Stimulated activated CD8-positive, alpha-beta memory T cell treated with anti-CD3 and anti-CD28 coated beads, Interleukin-12 subunit alpha, Interleukin-12 subunit beta, amount 100 ng/mL, for 4 hours (primary cell): ENCODE data around the gene HES4.
"Not testable (repeated sequence)": the region's sequence is repeated elsewhere in the genome, so short reads cannot be mapped to it uniquely, and the experiment has no call there.

Experiments used
- DNase-seq: peaks from one replicate; pipeline ENCODE4 v3.0.0-alpha.2; 2020; ENCODE audit warnings: low read depth

Gene HES4

DNA sequence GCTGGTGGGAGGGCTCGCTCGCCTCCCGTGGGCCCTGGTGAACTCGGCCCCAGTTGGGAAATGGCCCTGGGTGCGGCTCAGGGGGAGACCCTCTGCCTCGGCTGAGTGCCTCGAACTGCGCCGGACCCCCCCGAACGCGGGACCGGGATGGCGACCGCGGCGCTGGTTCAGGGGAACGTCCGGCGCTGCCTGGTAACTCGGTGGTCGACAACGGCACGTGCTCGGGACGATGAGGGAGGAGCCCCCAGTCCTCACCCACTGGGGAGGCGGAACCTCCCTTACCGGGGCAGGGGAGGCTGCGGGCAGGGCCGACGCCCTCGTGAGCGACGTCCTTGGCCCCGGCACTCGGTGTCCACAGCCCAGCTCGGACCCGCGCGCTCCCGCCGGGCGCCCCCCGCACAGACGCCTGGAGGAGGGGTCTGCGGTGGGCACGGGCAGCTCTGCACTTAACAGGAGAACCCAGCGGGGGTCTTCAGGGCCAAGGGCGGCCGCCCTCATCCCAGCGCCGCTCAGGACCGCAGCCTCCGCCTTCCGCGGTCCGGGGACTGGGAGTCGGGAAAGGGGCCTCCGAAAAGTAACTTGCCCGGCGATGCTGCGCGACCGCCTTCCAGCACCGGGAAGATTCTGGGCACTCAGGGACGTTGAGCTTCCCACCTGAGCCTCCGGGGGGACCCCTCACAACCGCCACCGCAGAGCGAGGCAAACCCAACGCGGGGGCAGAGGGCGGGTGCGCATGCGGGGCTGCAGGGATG is 1.7 kb downstream of the HES4 start:
- DNase-seq = no peak

DNA sequence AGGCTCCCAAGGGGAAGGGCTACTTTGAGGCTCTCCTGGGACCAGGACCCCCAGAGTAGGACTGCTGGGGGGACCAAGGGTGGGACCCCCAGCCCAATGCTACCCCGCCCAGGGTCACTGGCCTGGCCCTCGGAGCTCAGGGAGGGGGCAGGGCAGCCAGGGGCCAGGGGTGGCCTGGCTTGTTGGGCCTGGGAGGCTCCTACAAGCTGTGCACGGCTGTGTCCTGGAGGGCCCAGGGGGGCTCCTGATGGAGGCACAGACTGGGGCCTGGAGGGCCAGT is 2.2 kb downstream of the HES4 start:
- no peak for DNase-seq

DNA sequence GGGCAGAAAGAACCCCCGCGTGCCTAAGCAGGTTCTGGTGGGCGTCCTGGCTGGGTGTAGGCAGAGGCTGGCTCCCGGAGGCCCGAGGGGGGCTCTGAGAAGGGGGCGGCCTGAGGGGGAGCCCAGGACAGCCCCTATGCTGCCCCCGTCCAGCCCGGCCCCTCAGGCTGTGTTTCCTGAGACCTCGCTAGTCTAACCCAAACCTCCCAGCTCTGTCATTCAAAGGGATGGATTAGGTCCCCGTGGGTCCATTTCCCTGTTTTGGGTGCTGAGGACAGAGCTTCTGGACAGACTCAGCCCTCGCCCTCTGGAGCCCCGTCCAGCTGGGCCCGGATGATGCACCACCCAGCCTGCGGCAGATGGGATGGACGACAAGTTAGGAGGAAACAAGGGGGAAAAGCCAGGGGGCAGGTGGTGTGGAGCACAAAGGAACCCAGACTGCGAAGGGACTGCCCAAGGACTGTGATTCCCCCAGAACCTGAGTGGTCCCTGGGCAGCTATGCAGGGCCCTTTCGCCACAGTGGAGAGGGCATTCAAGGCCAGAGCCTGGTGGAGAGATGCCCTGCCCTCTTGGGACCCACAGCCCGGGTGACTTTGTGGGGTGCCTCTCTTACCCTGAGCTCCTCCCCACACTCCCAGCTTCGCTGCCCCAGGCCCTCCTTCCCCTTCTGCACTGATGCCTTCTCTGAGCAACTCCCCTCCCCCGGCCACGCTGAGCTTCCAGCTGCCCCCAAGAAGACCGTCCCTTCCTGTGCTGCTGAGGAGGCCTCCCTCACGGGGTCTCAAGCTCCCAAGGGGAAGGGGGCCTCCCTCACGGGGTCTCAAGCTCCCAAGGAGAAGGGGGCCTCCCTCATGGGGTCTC is 2.8 kb downstream of the HES4 start:
- no peak for DNase-seq

DNA sequence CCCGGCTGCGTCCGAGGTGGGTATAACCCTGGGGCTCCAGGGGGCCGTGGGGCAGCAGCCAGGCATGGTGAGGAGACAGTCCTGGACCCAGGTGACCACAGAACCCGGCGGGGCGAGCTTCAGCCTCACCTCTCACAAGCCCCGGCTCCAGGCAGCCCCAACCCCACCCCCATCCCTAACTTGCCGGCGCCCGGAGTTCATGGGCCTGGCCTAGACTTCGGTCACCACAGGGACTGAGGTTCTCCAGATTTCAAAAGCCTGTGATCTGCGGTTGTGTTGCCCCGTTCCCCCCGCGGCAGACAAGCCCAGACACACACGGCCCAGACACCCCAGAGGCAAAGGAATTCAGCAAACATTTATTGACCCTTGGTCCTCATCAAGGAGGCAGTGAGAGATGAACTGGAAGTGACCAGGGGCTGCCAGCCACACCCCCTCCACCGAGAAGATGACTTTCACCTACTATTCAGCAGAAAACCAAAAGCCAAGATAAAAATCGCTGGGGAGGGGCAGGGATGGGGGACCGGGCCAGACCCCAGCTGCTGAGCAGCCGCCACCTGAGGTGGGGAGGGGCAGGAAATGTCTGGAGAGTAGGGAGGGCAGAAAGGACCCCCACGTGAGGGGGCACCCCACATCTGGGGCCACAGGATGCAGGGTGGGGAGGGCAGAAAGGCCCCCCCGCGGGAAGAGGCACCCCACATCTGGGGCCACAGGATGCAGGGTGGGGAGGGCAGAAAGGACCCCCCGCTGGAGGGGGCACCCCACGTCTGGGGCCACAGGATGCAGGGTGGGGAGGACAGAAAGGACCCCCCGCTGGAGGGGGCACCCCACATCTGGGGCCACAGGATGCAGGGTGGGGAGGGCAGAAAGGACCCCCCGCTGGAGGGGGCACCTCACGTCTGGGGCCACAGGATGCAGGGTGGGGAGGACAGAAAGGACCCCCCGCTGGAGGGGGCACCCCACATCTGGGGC is 3.9 kb downstream of the HES4 start:
- no peak for DNase-seq

DNA sequence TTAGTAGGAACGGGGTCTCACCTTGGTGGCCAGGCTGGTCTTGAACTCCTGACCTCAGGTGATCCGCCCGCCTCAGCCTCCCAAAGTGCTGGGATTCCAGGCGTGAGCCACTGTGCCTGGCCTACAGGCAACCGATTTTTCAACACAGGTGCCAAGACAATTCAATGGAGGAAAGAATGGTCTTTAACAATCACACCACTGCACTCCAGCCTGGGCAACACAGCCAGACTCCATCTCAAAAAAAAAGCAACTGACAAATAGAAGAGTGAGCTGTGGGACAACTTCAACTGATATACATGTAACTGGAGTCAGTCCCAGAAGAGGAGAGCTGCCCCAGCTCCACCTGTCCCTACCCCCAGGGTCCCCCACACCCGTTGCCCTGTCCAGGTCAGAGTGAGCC is 5.4 kb downstream of the HES4 start:
- DNase-seq = not testable (repeated sequence)

DNA sequence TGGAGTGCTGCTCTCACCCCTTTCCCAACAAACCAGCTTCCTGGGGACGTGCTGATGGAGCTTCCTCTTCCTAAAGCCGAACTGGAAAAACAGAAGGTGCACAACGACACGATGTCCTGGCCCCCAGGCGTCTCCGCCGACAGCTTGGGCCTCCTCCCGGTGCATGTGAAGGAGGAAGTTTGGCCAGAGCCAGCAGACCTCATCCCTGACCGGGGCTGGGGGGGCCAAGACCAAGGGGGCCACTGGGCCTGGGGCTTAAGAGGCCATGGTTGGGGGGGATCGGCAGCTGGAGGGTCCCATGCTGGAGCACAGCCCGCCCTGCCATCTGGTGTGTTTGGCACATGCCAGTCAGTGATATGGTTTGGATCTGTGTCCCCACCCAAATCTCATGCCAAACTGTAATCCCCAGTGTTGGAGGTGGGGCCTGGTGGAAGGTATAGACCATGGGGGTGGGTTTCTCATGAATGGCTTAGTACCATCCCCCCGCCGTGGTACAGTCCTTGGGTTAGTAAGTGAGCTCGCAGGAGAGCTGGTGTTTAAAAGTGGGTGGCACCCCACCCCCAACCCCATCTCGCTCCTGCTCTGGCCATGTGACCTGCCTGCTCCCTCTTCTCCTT is 6.4 kb downstream of the HES4 start:
- DNase-seq = no peak

DNA sequence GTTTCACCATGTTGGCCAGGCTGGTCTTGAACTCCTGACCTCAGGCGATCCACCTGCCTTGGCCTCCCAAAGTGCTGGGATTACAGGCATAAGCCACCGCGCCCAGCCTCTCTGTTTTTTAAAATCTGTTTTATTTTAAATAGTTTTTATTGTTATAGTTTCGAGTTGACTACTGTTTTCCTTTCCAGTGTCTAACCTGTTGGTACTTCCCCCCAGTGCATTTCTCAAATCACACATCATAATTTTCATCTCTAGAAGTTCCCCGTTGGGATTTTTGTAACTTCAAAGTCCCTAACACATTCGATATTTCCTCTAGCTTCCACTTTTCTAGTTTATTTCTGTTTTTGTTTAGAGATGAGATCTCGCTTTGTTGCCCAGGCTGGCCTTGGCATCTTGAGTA is 7.5 kb downstream of the HES4 start:
- no peak for DNase-seq

DNA sequence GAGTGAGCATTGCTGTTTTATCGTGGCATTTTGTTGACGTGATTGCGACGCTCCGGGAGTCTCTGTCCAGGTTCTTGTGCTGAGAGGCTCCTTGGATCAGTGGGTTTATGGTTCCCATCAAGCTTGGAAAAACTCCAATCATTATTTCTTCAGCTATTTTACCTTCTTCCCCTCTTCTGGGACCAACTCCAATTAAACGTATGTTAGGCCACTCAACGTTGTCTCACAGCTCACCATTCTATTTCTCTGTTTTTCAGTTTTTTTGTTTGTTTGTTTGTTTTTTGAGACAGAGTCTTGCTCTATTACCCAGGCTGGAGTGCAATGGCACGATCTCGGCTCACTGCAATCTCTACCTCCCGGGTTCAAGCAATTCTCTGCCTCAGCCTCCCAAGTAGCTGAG is 8.0 kb downstream of the HES4 start:
- DNase-seq = no peak

DNA sequence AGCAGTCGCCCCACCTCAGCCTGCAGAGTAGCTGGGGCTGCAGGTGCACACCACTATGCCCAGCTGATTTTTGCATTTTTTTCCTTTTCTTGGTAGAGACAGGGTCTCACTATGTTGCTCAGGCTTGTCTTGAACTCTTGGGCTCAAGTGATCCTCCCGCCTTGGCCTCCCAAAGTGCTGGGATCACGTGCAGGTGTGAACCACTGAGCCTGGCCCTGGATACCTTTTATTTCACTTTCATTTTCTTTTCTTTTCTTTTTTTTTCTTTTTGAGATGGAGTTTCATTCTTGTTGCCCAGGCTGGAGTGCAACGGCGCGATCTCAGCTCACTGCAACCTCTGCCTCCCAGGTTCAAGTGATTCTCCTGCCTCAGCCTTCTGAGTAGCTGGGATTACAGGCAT is 8.6 kb downstream of the HES4 start:
- not testable (repeated sequence) for DNase-seq

DNA sequence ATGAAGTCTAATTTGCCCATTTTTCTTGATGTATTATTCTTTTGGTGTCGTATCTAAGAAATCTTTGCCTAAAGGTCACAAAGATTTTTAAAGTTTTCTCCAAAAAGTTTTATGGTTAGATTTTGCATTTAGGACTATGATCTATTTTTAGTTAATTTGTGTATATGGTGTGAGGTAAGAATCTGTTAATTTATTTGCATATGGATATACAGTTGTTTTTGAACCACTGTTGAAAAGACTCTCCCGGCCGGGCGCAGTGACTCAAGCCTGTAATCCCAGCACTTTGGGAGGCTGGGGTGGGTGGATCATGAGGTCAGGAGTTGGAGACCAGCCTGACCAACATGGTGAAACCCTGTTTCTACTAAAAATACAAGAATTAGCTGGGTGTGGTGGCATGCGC is 11.8 kb downstream of the HES4 start:
- DNase-seq = not testable (repeated sequence)

DNA sequence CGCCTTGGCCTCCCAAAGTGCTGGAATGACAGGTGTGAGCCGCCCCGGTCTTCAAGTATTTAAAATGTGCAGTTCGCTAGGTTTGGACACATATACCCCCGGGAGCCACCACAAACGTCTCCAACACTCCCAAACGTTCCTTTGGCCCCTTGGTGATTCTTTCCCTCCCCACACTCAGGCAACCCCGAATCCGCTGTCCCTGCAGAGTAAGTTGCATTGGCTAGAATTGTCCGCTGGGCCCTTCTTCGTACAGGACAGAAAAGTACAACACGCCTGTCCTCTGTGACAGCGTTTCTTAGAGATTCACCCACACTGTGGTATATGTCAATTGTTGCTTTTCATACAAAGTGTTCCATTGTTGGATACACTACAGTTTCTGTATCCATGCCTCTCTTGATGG is 14.8 kb downstream of the HES4 start:
- DNase-seq = no peak

DNA sequence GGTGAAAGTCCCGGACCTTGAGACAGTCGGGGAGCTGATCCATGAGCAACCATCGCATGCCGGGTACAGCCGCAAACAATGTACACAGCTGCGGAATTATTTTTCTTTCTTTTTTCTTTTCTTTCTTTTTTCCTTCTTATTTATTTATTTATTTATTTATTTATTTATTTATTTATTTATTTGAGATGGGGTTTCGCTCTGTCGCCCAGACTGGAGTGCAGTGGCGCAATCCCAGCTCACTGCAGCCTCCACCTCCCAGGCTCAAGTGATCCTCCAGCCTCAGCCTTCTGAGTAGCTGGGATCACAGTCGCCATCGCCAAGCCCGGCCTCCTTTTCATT is 15.5 kb downstream of the HES4 start:
- DNase-seq = no peak

DNA sequence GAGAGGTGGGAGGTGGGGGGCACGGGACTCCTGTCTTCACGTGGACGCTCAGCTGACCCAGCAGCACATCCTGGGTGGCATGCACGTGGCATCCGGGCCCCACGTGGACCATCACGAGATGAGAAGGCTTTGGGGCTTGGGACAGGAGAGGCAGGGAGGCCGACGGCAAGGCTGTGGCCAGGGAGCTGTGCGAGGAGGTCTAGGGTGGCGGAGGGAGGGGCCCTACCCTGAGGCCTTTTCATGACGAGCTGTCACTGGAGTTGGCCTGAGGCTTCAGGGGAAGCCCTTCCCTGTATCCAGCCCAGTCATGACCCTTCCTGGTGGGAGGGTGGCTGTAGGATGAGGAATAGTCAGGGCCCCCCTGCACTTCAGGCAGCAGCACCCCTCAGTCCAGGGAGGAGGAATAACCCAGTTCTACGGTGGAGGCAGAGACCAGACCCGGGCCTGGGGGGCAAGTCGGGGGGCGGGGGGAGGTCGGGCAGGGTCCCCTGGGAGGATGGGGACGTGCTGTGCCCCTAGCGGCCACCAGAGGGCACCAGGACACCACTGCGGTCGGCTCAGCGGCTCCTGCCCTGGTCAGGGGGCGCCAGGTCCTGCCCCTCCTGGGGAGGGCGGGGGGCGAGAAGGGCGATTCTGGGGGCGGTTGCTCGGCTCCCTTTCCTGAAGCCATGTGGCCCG is 16.0 kb downstream of the HES4 start:
- peak; percentile 39 for DNase-seq

DNA sequence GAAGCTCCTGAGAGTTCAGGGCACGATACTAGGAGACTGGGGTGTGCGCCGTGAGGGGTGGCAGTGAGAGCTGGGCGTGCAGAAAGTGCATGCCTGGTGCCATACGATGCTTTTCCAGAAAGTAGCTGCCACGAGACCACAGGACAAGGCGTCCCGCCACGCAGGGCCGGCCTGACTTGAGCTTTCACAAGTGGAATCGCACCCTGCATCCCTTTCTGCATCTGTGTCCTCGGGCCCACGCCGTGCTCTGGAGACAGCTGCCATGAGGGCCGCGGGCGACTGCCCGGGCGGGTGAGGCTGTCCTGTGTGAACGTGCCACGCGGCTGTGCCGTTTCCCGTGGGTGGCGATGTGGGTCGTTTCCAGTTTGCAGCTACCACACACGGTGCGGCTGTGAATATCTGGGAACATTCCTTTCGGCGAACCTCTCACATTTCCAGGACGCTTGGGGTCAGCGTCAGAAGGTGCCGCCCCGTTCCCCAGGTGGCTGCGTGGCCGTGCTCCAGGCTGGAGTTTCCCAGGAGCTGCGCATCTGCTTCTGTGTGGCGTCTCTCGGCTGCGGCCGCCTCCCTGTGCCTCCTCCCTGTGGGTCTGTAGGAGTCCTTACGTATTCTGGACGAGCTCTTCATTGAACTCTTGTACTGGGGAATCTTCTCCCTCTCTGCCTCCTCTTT is 17.0 kb downstream of the HES4 start:
- no peak for DNase-seq

DNA sequence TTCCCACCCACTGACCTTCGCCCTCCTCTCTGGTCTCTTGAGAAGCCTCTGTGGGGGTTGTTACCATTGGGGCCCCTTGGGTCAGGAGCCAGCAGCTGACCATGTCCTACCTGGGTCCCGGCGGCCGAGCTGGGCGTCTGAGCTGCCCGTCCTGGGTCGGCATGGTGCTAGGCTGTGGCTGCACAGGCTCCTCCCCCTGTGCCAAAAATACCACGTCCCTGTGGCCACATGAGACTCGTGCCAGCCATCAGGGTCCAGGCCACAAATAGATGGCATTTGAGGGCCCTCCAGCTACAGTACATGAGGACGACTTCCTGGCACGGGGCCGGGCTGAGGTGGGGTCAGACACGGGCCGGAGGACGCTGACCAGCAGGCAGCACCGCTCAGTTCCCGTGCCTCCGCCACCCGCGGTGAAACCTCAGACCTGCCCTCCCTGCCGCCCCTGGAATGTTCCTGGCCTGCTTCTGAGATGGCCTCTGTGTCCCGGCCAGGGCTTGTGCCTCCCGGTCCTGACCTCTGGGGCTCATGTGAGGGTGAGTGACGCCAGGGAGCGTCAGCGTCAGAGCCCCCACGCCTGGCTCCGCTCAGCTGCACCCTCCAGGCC is 17.8 kb downstream of the HES4 start, which contains the start of gene PERM1:
TSS of gene PERM1 (minus strand) at position 139 of the 604 bp plus-strand sequence. CDS start 1,064 bp downstream, outside the sequence.
- DNase-seq = no peak

DNA sequence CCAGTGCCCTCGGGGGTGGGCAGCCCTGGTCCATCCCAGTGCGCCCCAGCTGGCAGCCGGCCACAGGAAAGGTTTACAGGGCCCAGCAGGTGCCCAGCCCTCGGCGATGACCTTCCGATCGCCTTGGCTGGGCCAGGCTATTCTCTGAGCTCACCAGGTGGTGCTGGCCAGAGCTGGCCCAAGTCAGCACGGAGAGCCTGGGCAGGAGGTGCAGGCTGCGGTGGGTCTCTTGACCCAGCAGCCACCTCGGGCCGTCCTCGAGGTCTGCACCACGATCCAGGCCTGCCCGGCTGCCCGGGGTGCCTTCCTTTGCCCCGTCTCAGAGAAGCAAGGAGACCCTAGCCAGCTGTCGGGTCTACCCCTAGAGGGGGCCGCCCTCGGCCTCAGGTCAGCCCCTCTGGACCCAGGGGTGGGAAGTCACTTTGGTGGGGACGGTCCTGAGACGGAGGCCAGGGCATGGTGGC is 18.4 kb downstream of the HES4 start:
- no peak for DNase-seq

DNA sequence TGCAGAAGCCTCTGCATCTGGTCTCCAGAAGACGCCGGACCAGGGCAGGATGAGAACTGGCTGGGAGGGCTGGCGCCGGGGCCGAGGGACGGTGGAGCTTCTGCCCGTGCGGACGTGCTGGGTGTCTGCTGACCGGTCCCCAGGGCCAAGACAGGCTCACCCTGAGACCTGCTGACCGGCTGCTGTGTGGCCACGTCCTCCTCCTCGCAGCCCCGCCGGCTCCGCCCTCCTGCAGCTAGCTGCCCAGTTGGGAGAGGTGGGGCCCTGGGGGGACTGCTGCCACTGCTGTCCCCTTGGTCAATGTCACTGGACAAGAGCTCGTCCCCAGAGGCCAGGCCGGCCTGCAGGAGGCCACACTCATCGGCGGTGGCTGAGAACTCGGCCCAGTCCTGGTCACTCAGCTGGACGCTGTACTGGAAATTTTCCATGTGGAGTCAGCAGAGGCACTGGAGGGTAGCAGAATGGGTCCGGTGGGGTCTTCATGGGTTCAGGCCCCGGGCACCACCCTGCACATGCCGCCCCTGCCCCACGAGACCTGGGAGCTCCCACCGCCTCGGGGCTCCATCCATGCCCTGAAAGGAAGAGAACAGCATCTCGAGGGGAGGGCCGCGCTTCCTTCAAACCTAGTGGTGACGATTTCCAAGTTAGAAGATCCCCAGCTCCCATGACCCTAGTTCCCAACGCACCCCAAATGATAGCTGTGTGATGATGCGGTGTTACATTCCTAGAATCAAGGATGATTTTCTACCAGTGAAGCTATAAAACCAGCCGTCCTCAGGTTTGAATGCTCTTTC is 19.1 kb downstream of the HES4 start:
- DNase-seq = no peak

DNA sequence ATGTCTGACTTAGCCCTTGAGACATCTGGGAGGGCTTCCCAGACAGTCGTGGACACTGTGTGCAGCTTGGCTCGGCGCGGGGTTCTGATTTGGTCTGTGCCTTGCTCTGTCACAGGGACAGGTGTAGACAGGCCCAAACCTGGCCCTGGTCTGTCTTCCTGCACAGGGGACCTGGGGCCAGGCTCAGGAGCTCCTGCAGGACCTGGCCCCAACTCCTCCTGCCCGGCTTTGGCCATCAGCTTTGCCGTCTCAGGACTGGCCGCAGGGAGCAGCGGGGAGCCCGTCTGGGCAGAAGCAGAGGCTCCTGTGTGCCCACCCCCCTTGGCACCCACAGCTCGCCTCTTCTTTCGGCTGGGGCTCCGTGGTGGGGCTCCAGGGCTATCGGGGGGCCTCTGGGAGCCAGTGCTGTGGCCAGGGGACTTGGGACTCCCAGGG is 19.7 kb downstream of the HES4 start:
- no peak for DNase-seq

DNA sequence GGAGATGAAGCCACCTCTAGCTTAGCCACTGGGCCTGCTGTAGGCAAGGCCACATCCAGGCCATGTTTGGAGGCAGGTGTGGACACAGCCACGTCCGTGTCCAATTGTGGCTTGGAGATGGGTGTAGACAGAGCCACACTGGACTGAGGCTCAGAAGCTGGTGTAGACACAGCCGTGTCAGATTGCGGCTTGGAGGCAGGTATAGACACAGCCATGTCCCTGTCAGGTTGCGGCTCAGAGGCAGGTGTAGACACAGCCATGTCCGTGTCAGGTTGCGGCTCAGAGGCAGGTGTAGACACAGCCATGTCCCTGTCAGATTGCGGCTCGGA is 20.2 kb downstream of the HES4 start:
- DNase-seq = no peak
